Spleen (tissue), 11 donors: ENCODE measurements around the gene RBMX. TPM values are rescaled to one million over a fixed set of nuclear protein-coding genes. Genes with fewer than 3 reads are reported as not detected.
"Not testable (repeated sequence)": the region's sequence is repeated elsewhere in the genome, so short reads cannot be mapped to it uniquely, and the experiment has no call there.

Experiments used
- DNase-seq: peaks from one replicate; pipeline ENCODE4 v3.0.0-alpha.2; 2020
- H3K27ac ChIP-seq, 8 donors: fragments of 200-600 bp; sonication (generic) in 7 of 8; 1 replicate in 4 of 8; 2 replicates in 4 of 8; pipeline versions ENCODE4 v1.5.0 to v1.8.0; 2016 to 2021; ENCODE audit warnings: inconsistent platforms in 4 of 8, mild to moderate bottlenecking in 4 of 8, moderate library complexity in 1 of 8
- H3K27me3 ChIP-seq, 7 donors: fragments of 200-600 bp; sonication (generic) in 6 of 7; replicated peaks in 1 of 7; 1 replicate in 4 of 7; 2 replicates in 3 of 7; pipeline versions ENCODE4 v1.5.0 to v1.8.0; 2016 to 2021; ENCODE audit warnings: inconsistent platforms in 3 of 7, mild to moderate bottlenecking in 1 of 7
- H3K36me3 ChIP-seq, 6 donors: fragments of 200-600 bp; sonication (generic) in 5 of 6; 1 replicate in 4 of 6; 2 replicates in 2 of 6; pipeline versions ENCODE4 v1.5.0 to v1.8.0; 2016 to 2021; ENCODE audit warnings: inconsistent platforms in 2 of 6
- H3K4me1 ChIP-seq, 6 donors: fragments of 200-600 bp; sonication (generic) in 5 of 6; 1 replicate in 3 of 6; 2 replicates in 3 of 6; pipeline versions ENCODE4 v1.5.0 to v1.8.0; 2016 to 2021; ENCODE audit warnings: inconsistent platforms in 3 of 6
- H3K4me3 ChIP-seq, 8 donors: fragments of 200-600 bp; sonication (generic) in 7 of 8; 1 replicate in 4 of 8; 2 replicates in 4 of 8; pipeline versions ENCODE4 v1.5.0 to v1.8.0; 2016 to 2021; ENCODE audit warnings: inconsistent platforms in 4 of 8, mild to moderate bottlenecking in 4 of 8, moderate library complexity in 2 of 8
- H3K9me3 ChIP-seq, 8 donors: fragments of 200-600 bp; sonication (generic) in 7 of 8; 1 replicate in 4 of 8; 2 replicates in 4 of 8; pipeline versions ENCODE4 v1.5.0 to v1.8.0; 2016 to 2021; ENCODE audit warnings: inconsistent platforms in 4 of 8
- CTCF ChIP-seq, 11 experiments: fragments of 200-600 bp in 7 of 11; fragments of 450-650 bp in 4 of 11; sonication (generic) in 4 of 11; IDR thresholded peaks in 8 of 11; conservative IDR thresholded peaks in 3 of 11; 1 replicate in 7 of 11; 2 replicates in 4 of 11; pipeline versions ENCODE4 v1.4.0 to v1.8.0; 2016 to 2021; ENCODE audit warnings: antibody characterized with exemption in 11 of 11, inconsistent platforms in 4 of 11, mild to moderate bottlenecking in 1 of 11
- POLR2A ChIP-seq, 3 donors: fragments of 450-650 bp; IDR thresholded peaks; one replicate each; pipeline ENCODE4 v1.5.1; 2017; ENCODE audit warnings: antibody characterized with exemption in 3 of 3, mild to moderate bottlenecking in 1 of 3
- POLR2AphosphoS5 ChIP-seq, 3 donors: sonication (generic); formaldehyde crosslinking; IDR thresholded peaks; one replicate each; pipeline ENCODE4 v1.5.1; 2017; ENCODE audit warnings: antibody characterized with exemption in 3 of 3
- WGBS, 5 donors: extraction: QIAGEN DNeasy Blood & Tissue Kit in 3 of 5; methylation state at CpG; one replicate each; pipeline versions ENCODE4 v1.1.5 to v1.1.7; 2013 to 2018; 5-methylcytosine and 5-hydroxymethylcytosine counted together
- intact Hi-C: fragments of 100-400 bp; cut with DNase I; formaldehyde crosslinking; loops from one replicate; pipeline ENCODE4 v1.15.0; 2023; ENCODE audit warnings: low total_unique reads
- polyA plus RNA-seq, 3 donors: library from polyadenylated mRNA; stranded (reverse); fragments of 200-250 nt; gene quantifications; one replicate each; pipeline ENCODE4 v1.2.1, GENCODE V29; 2013
- total RNA-seq, 7 donors: library from RNA; depleted of rRNA in 3 of 7; stranded (reverse); fragments of >200 nt in 3 of 7; fragmentation: NEBNext Ultra II Directional in 4 of 7; extraction: Animal tissue kit (Norgen Biotek cat#: 25700) in 4 of 7; gene quantifications; one replicate each; pipeline versions ENCODE4 v1.1.0 to v1.2.1, GENCODE V29; 2016 to 2021
- donor health status: healthy with polysubstance abuse.
- donor health status: DM: no; HTN: no; CAD: no; lungs with moderate emphysema.
- donor health status: DM: no; HTN: no; CAD: no.
- donor health status: Bipolar disorder and iron deficiency.
- donor health status: healthy.
- donor health status: DM: no; HTN: no; CAD: no.
- donor health status: DM: yes; HTN: yes; CAD: no.

RBMX gene
- total and polyA plus RNA-seq, 10 donors: 111 to 286 (median 168) TPM

DNA sequence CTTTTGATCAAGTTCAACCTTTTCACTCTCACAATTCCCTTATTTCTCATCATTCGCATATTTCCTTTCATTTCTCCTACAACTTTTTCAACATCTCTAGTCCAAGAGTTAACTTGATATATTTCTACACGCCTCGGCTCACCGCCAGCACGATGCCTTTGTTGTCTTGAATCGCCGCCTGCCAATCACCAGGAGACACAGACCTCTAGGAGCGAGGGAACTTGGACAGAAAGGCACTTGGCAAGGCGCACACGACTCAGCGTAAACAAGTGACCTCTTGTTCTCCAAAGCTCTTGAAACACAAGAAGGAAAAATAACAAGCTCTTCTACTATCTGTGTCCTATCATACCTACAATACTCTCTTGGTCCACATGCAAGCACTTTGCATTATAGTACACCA is 27.1 kb upstream of the RBMX start:
- no peak for DNase-seq
- intact Hi-C loops: no loop called here

GRCh38 chrX:136906921-136907510 is 26.5 kb upstream of the RBMX start:
- Histone ChIP-seq H3K27me3 (no peaks in the 10 kb centered on the region), H3K4me1 (peaks cover 0 to 16% (median 5%) of the 10 kb centered on the region in 6 donors), H3K4me3 (no peak overlapping the region), H3K36me3 (no peaks in the 10 kb centered on the region), H3K27ac (no peak overlapping the region), H3K9me3 (peaks cover 0 to 5% (median 0%) of the 10 kb centered on the region in 8 donors)
- TF ChIP-seq POLR2A (IDR thresholded peaks at IDR 0.05) (no peak), POLR2AphosphoS5 (IDR thresholded peaks at IDR 0.05) (no peak), CTCF (IDR thresholded peaks at IDR 0.05 in 8 of 11, conservative IDR thresholded peaks at IDR 0.05 in 3 of 11) (no peak)
- 76 to 88% (median 83%) methylated on average over 6 to 14 of the region's 14 CpGs for WGBS, 5 donors
- no peak for DNase-seq
- intact Hi-C loops: no loop called here

More for the DNA sequence above, 27.1 kb upstream of the RBMX start:
- WGBS, 5 donors: 77 to 95% (median 83%) methylated on average over 11 of the region's 11 CpGs
- Histone ChIP-seq H3K4me1 (peaks cover 0 to 16% (median 5%) of the 10 kb centered on the region in 6 donors), H3K27ac (no peak overlapping the region), H3K4me3 (no peak overlapping the region), H3K27me3 (no peaks in the 10 kb centered on the region), H3K36me3 (no peaks in the 10 kb centered on the region), H3K9me3 (peaks cover 0 to 5% (median 0%) of the 10 kb centered on the region in 8 donors)
- TF ChIP-seq POLR2A (IDR thresholded peaks at IDR 0.05): no peak
- TF ChIP-seq POLR2AphosphoS5 (IDR thresholded peaks at IDR 0.05): no peak
- TF ChIP-seq CTCF (IDR thresholded peaks at IDR 0.05 in 8 of 11, conservative IDR thresholded peaks at IDR 0.05 in 3 of 11): no peak

- H3K27ac ChIP-seq, H3K4me1 ChIP-seq, intact Hi-C loops, H3K4me3 ChIP-seq, H3K27me3 ChIP-seq, H3K9me3 ChIP-seq, DNase-seq, H3K36me3 ChIP-seq: not testable (repeated sequence)
- 72 to 96% (median 84%) methylated on average over 4 of the region's 4 CpGs for WGBS, 5 donors
Observed at GRCh38 chrX:136904067-136904466, 23.5 kb upstream of the RBMX start.

GRCh38 chrX:136900071-136900470 is 19.5 kb upstream of the RBMX start:
- H3K27ac ChIP-seq, intact Hi-C loops, H3K27me3 ChIP-seq, H3K36me3 ChIP-seq, DNase-seq, H3K4me3 ChIP-seq, H3K9me3 ChIP-seq, H3K4me1 ChIP-seq: not testable (repeated sequence)
- 85 to 98% (median 95%) methylated on average over 6 to 10 of the region's 10 CpGs for WGBS, 5 donors

DNA sequence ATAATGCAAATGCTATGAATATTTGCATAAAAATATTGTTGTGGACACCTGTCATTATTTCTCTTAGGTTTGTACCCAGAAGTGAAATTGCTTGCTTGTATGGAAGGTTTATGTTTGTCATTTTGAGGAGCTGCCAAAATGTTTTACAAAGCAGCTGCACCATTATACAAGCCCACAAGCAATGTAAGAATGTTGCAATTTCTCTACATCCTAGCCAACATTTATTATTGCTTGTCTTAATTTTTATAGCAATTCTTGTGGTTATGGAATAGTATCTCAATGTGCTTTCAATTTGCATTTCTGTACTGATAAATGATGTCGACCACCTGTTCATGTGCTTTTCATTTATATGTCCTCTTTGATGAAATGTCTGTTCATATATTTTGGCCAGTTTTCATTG is 18.7 kb upstream of the RBMX start:
- DNase-seq: no peak
- intact Hi-C loops: no loop called here
- H3K27me3 ChIP-seq: no peaks in the 10 kb centered on the region
- H3K27ac ChIP-seq: no peak overlapping the region
- peaks cover 0 to 3% (median 0%) of the 10 kb centered on the region in 8 donors for H3K9me3 ChIP-seq
- H3K4me3 ChIP-seq: no peak overlapping the region
- H3K4me1 ChIP-seq: no peaks in the 10 kb centered on the region
- WGBS, 5 donors: 68 to 100% (median 73%) methylated on average over 1 of the region's 1 CpG
- TF ChIP-seq CTCF (IDR thresholded peaks at IDR 0.05 in 8 of 11, conservative IDR thresholded peaks at IDR 0.05 in 3 of 11) (no peak), POLR2A (IDR thresholded peaks at IDR 0.05) (no peak), POLR2AphosphoS5 (IDR thresholded peaks at IDR 0.05) (no peak)
- no peaks in the 10 kb centered on the region for H3K36me3 ChIP-seq

GRCh38 chrX:136898752-136899151 is 18.2 kb upstream of the RBMX start:
- H3K36me3 ChIP-seq, H3K9me3 ChIP-seq, DNase-seq, H3K27me3 ChIP-seq, intact Hi-C loops, H3K4me1 ChIP-seq, H3K4me3 ChIP-seq, H3K27ac ChIP-seq: not testable (repeated sequence)
- WGBS, 5 donors: 66 to 78% (median 75%) methylated on average over 7 of the region's 7 CpGs
